Calu3 (cell line): ENCODE data around the gene MAN2A2. TPM values are rescaled to one million over a fixed set of nuclear protein-coding genes. Genes with fewer than 3 reads are reported as not detected.

Experiments used
- BruUV-seq: library from RNA; stranded (reverse); fragments of 400-500 nt; replicated peaks from 2 replicates; lab custom pipeline; 2021; lab: Mats Ljungman, UMichigan
- CTCF ChIA-PET: fragments of 300-600 bp; sonication (Branson Sonifier 250); formaldehyde crosslinking; loops from one replicate; lab custom pipeline; 2022; ENCODE audit warnings: antibody characterized with exemption; lab: Charles Lee
- DNase-seq: peaks from one replicate; pipeline ENCODE4 v3.0.0; 2022
- H3K27ac Mint-ChIP-seq: one replicate; pipeline ENCODE4 v1.8.0; 2022; ENCODE audit warnings: mixed read lengths; ENCODE audit not compliant: unreplicated experiment
- H3K27me3 Mint-ChIP-seq: one replicate; pipeline ENCODE4 v1.8.0; 2022; ENCODE audit warnings: mixed read lengths; ENCODE audit not compliant: unreplicated experiment
- H3K36me3 Mint-ChIP-seq: one replicate; pipeline ENCODE4 v1.8.0; 2022; ENCODE audit warnings: mild to moderate bottlenecking, moderate library complexity, mixed read lengths; ENCODE audit not compliant: insufficient read depth, unreplicated experiment
- H3K4me1 Mint-ChIP-seq: one replicate; pipeline ENCODE4 v1.8.0; 2022; ENCODE audit warnings: mild to moderate bottlenecking, low read depth, mixed read lengths; ENCODE audit not compliant: unreplicated experiment
- H3K4me3 Mint-ChIP-seq: one replicate; pipeline ENCODE4 v1.8.0; 2022; ENCODE audit warnings: mild to moderate bottlenecking, low read depth, moderate library complexity, mixed read lengths; ENCODE audit not compliant: unreplicated experiment
- H3K9me3 Mint-ChIP-seq: one replicate; pipeline ENCODE4 v1.8.0; 2022; ENCODE audit warnings: low read depth, mixed read lengths; ENCODE audit not compliant: unreplicated experiment
- intact Hi-C: fragments of 100-400 bp; cut with micrococcal nuclease; formaldehyde crosslinking; loops from one replicate; pipeline ENCODE4 v1.10.0; 2022; ENCODE audit not compliant: unreplicated experiment
- total RNA-seq: library from RNA; stranded (reverse); gene quantifications from 2 replicates; pipeline ENCODE4 v1.2.3, GENCODE V29; 2022
- TF ChIP-seq, protein P1 (sequence below): fragments of 200-600 bp; IDR thresholded peaks from one replicate; pipeline ENCODE4 v1.8.0; 2022; ENCODE audit warnings: antibody characterized with exemption; ENCODE audit not compliant: unreplicated experiment

MAN2A2 gene
- total RNA-seq, 1 experiment from 2014 or later = 58.5 TPM

DNA sequence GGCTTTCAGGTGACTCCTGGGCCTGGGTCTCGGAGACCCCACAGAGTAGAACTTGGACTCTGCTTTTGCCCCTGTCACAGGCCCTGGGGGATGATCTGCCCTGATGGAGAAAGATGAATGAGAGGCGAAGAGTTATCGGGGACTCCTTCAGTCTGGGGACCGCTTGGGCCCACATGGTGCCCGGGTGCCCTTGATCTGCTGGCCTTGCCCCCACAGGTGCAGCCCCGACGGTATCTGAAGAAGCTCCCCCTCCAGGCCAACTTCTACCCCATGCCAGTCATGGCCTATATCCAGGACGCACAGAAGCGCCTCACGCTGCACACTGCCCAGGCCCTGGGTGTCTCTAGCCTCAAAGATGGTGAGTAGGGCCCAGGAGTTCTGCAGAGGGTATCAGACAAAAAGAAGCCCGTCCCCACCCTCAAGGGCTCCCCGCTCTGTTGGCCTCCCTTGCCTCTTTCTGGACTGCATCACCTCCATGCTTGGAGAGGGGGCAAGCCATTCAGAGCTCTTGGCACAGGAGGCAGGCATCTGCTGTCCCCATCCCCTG lies 10.4 kb downstream of the MAN2A2 start:
- BruUV-seq = no TSS peak
- Mint-ChIP-seq H3K4me1 (no peaks in the 10 kb centered on the region), H3K27ac (no peak overlapping the region), H3K9me3 (no peaks in the 10 kb centered on the region), H3K27me3 (no peaks in the 10 kb centered on the region), H3K36me3 (peaks cover 21% of the 10 kb centered on the region), H3K4me3 (no peak overlapping the region)
- TF ChIP-seq, protein P1, sequence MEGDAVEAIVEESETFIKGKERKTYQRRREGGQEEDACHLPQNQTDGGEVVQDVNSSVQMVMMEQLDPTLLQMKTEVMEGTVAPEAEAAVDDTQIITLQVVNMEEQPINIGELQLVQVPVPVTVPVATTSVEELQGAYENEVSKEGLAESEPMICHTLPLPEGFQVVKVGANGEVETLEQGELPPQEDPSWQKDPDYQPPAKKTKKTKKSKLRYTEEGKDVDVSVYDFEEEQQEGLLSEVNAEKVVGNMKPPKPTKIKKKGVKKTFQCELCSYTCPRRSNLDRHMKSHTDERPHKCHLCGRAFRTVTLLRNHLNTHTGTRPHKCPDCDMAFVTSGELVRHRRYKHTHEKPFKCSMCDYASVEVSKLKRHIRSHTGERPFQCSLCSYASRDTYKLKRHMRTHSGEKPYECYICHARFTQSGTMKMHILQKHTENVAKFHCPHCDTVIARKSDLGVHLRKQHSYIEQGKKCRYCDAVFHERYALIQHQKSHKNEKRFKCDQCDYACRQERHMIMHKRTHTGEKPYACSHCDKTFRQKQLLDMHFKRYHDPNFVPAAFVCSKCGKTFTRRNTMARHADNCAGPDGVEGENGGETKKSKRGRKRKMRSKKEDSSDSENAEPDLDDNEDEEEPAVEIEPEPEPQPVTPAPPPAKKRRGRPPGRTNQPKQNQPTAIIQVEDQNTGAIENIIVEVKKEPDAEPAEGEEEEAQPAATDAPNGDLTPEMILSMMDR = no peak
- CTCF ChIA-PET = no interaction called here
- DNase-seq = no peak
- intact Hi-C loops = no loop called here

DNA sequence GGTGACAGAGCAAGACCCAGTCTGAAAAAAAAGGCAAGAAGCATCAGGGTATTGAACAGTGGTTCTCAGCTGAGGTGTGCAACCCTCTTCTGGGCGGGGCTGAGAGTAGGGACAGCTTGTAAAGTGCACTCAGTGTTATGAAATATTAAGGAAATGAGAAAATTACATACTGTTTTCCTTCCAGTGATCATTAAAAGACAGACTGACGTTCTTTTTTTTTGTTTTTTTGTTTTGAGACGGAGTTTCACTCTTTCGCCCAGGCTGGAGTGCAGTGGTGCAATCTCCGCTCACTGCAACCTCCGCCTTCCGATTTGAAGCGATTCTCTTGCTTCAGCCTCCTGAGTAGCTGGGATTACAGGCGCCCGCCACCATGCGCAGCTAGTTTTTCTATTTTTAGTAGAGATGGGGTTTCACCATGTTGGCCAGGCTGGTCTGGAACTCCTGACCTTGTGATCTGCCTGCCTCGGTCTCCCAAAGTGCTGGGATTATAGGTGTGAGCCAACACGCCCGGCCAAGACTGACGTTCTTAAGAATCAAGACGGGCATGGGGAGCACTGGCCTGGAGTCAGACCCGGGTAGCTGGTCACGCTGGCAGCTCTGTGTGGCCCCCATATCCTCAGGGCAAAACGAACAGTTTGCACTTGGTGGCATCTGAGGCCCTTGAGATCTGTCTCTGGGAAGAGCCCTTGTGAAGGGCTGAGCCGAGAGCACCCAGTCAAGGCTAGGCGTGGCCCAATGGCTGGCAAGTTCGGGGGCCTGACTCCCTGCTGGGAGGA lies 11.4 kb downstream of the MAN2A2 start:
- TF ChIP-seq, protein P1 = no peak
- intact Hi-C loops = no loop called here
- CTCF ChIA-PET = interaction anchor here (1.1 kb wide), 1 partner anchor 17 kb away, joined by 5 read pairs; the partner anchor contains the start of gene HDDC3
- Mint-ChIP-seq H3K36me3 (peaks cover 18% of the 10 kb centered on the region), H3K27ac (no peak overlapping the region), H3K9me3 (no peaks in the 10 kb centered on the region), H3K4me1 (no peaks in the 10 kb centered on the region), H3K4me3 (no peak overlapping the region), H3K27me3 (no peaks in the 10 kb centered on the region)
- no TSS peak for BruUV-seq
- DNase-seq = no peak

DNA sequence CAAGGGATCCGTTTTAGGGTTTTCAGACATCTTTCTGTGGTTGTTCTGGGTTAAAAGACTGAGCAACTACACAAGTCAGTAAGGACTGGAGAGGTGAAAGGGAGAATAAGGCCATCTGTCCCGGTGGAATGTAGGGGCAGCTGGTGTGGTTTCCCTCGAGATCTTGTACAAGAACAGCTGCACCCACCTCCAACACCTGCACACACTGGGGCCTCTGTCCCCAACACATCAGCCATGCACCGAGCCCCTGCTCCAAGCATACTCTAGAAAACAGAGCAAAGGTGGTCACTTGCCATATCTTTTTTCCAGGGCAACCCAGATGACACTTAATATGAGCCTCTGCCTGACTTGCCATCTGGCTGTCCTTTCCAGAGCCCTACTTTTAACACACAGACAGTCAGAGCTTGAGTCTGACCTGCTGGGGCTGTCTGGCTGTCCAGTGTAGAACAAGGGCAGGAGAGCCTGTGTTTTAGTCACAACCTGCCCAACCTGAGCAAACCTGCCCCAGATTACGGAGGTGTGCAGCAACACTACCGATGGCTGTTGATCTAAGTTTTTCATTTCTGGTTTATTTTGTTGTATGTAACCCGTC lies 12.2 kb downstream of the MAN2A2 start:
- no peak overlapping the region for H3K4me3 Mint-ChIP-seq
- no peaks in the 10 kb centered on the region for H3K9me3 Mint-ChIP-seq
- no peak for DNase-seq
- peaks cover 12% of the 10 kb centered on the region for H3K36me3 Mint-ChIP-seq
- TF ChIP-seq, protein P1 = no peak
- intact Hi-C loops = no loop called here
- no TSS peak for BruUV-seq
- H3K27me3 Mint-ChIP-seq = no peaks in the 10 kb centered on the region
- no peaks in the 10 kb centered on the region for H3K4me1 Mint-ChIP-seq
- H3K27ac Mint-ChIP-seq = no peak overlapping the region
- CTCF ChIA-PET = interaction anchor here (1.1 kb wide), 1 partner anchor 16 kb away, joined by 5 read pairs; the partner anchor contains the start of gene HDDC3

DNA sequence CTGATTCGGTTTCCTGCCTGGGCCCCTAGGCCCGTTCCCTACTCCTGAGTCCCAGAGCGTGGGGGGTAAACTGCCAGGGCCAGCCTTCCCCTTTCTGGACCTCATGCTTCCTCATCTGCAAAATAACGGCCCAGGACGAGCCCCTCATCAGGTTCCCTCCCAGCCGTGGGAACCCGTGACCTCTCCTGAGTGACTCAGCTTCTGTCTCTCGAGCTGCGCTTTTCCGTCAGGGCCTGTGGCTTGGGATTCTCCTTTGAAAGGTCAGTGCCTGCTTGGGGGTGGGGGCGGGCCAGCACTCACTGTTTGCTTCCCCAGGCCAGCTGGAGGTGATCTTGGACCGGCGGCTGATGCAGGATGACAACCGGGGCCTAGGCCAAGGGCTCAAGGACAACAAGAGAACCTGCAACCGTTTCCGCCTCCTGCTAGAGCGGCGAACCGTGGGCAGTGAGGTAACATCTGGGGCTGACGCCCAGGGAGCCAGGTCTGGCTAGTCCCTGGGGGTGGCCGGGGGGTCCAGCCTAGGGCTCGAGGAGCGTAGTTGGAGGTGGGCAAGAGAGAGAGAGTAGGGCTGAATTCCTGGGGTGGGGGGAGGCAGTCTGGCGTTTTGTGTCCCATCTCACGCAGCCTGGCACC lies 12.8 kb downstream of the MAN2A2 start:
- Mint-ChIP-seq H3K27ac (no peak overlapping the region), H3K36me3 (peaks cover 9% of the 10 kb centered on the region)
- no TSS peak for BruUV-seq

More for the DNA sequence above, 12.8 kb downstream of the MAN2A2 start:
- intact Hi-C loops = no loop called here
- DNase-seq = no peak
- no peak overlapping the region for H3K4me3 Mint-ChIP-seq
- H3K9me3 Mint-ChIP-seq = no peaks in the 10 kb centered on the region
- H3K27me3 Mint-ChIP-seq = no peaks in the 10 kb centered on the region
- H3K4me1 Mint-ChIP-seq = no peaks in the 10 kb centered on the region
- CTCF ChIA-PET = interaction anchor here (1.1 kb wide), 1 partner anchor 16 kb away, joined by 5 read pairs; the partner anchor contains the start of gene HDDC3
- TF ChIP-seq, protein P1 = no peak
